Trophoblast cell (in vitro differentiated cells and primary cell): ENCODE measurements around the gene ASTN1.

Experiments
- DNase-seq, 2 donors: peaks; one replicate each; pipeline ENCODE4 v3.0.0-alpha.2; 2016
- H2AFZ ChIP-seq: 2 replicates; pipeline ENCODE4 v1.6.1; 2013; ENCODE audit warnings: low read length, moderate library complexity, mild to moderate bottlenecking; ENCODE audit not compliant: insufficient read depth, poor library complexity
- H2AK5ac ChIP-seq: 2 replicates; pipeline ENCODE4 v1.6.1; 2013; ENCODE audit warnings: mild to moderate bottlenecking, low read length
- H2BK120ac ChIP-seq: 2 replicates; pipeline ENCODE4 v1.6.1; 2013; ENCODE audit warnings: low read length, mild to moderate bottlenecking, moderate library complexity; ENCODE audit not compliant: insufficient read depth, poor library complexity
- H2BK12ac ChIP-seq: 2 replicates; pipeline ENCODE4 v1.6.1; 2013; ENCODE audit warnings: mild to moderate bottlenecking, low read length, moderate library complexity
- H2BK5ac ChIP-seq: 2 replicates; pipeline ENCODE4 v1.6.1; 2013; ENCODE audit warnings: low read length, low read depth, moderate library complexity, mild to moderate bottlenecking; ENCODE audit not compliant: poor library complexity
- H3K14ac ChIP-seq: 2 replicates; pipeline ENCODE4 v1.6.1; 2013; ENCODE audit warnings: mild to moderate bottlenecking, low read length
- H3K18ac ChIP-seq: 2 replicates; pipeline ENCODE4 v1.6.1; 2013; ENCODE audit warnings: mild to moderate bottlenecking, low read length
- H3K23ac ChIP-seq: 2 replicates; pipeline ENCODE4 v1.6.1; 2013; ENCODE audit warnings: low read length
- H3K27ac ChIP-seq: 2 replicates; pipeline ENCODE4 v1.5.1; 2013; ENCODE audit warnings: low read depth, mild to moderate bottlenecking, inconsistent platforms, low read length, moderate library complexity
- H3K27me3 ChIP-seq: 2 replicates; pipeline ENCODE4 v1.6.1; 2013; ENCODE audit warnings: inconsistent platforms, mild to moderate bottlenecking, low read length, moderate library complexity; ENCODE audit not compliant: insufficient read depth
- H3K36me3 ChIP-seq, 2 experiments: 1 replicate in 1 of 2; 2 replicates in 1 of 2; pipeline ENCODE4 v1.6.1; 2013; ENCODE audit warnings: low read length in 2 of 2, mild to moderate bottlenecking in 2 of 2, moderate library complexity in 1 of 2; ENCODE audit not compliant: insufficient read depth in 2 of 2, control insufficient read depth in 1 of 2
- H3K4ac ChIP-seq: 2 replicates; pipeline ENCODE4 v1.6.1; 2013; ENCODE audit warnings: low read depth, mild to moderate bottlenecking, low read length, moderate library complexity
- H3K4me1 ChIP-seq, 2 experiments: 1 replicate in 1 of 2; 2 replicates in 1 of 2; pipeline ENCODE4 v1.6.1; 2013; ENCODE audit warnings: low read length in 2 of 2, mild to moderate bottlenecking in 2 of 2, moderate library complexity in 1 of 2; ENCODE audit not compliant: insufficient read depth in 2 of 2, control insufficient read depth in 1 of 2
- H3K4me2 ChIP-seq: 2 replicates; pipeline ENCODE4 v1.6.1; 2013; ENCODE audit warnings: inconsistent platforms, mild to moderate bottlenecking, low read length, moderate library complexity
- H3K4me3 ChIP-seq: 2 replicates; pipeline ENCODE4 v1.5.1; 2013; ENCODE audit warnings: mild to moderate bottlenecking, low read depth, low read length, inconsistent platforms
- H3K79me1 ChIP-seq: one replicate; pipeline ENCODE4 v1.6.1; 2013; ENCODE audit warnings: low read length
- H3K79me2 ChIP-seq: 2 replicates; pipeline ENCODE4 v1.6.1; 2013; ENCODE audit warnings: low read length, mild to moderate bottlenecking; ENCODE audit not compliant: control insufficient read depth, insufficient read depth, poor library complexity
- H3K9ac ChIP-seq: 2 replicates; pipeline ENCODE4 v1.6.1; 2013; ENCODE audit warnings: mild to moderate bottlenecking, low read length
- H3K9me3 ChIP-seq: 2 replicates; pipeline ENCODE4 v1.6.1; 2013; ENCODE audit warnings: low read depth, mild to moderate bottlenecking, control low read depth, inconsistent platforms, low read length; ENCODE audit not compliant: insufficient read depth
- H4K12ac ChIP-seq: 2 replicates; pipeline ENCODE4 v1.6.1; 2013; ENCODE audit warnings: low read depth, mild to moderate bottlenecking, low read length, moderate library complexity
- H4K8ac ChIP-seq: 2 replicates; pipeline ENCODE4 v1.6.1; 2013; ENCODE audit warnings: low read depth, mild to moderate bottlenecking, low read length, moderate library complexity
- H4K91ac ChIP-seq: one replicate; pipeline ENCODE4 v1.6.1; 2013; ENCODE audit warnings: low read depth, mild to moderate bottlenecking, low read length, moderate library complexity
- WGBS: extraction: QIAGEN DNeasy Blood & Tissue Kit; methylation state at CpG from one replicate; pipeline ENCODE4 v1.1.7; 2013; ENCODE audit warnings: missing lambda C conversion rate; ENCODE audit not compliant: insufficient read length, insufficient coverage; ENCODE audit errors: extremely low coverage; 5-methylcytosine and 5-hydroxymethylcytosine counted together

Gene ASTN1

DNA sequence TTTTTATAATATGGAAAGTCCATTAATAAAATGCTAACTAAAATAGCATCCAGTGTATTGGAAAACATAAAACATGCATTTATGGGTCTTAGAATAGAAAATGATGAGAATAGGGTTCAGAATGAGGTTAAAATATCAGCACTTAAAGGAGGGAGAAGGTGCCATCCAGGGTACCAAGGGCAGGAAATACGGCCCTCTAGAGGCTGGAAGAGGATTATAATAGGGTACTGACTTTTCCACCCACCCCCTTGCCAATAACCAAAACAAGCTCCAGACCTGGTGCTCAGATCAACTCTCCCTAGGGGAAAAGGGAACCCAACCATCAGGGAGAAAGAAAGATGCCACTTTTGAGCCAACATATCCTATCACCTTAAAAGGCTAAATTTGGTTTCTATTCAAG is 26.7 kb downstream of the ASTN1 start:
- Histone ChIP-seq H3K9ac (no peak overlapping the region), H3K79me2 (no peaks in the 10 kb centered on the region)

GRCh38 chr1:177135250-177135649 is 29.3 kb downstream of the ASTN1 start:
- no peak overlapping the region for H3K18ac ChIP-seq
- no CpG with 5 or more reads among the region's 4 CpGs for WGBS

More for the DNA sequence above, 26.7 kb downstream of the ASTN1 start:
- Histone ChIP-seq H3K4me1 (no peaks in the 10 kb centered on the region), H2BK12ac (no peak overlapping the region), H3K18ac (no peak overlapping the region), H2BK5ac (no peak overlapping the region), H3K14ac (no peak overlapping the region), H3K79me1 (no peaks in the 10 kb centered on the region), H3K23ac (no peak overlapping the region), H3K36me3 (no peaks in the 10 kb centered on the region), H3K4me2 (no peak overlapping the region), H3K27ac (no peak overlapping the region), H3K4me3 (no peak overlapping the region), H3K4ac (no peak overlapping the region), H2BK120ac (no peak overlapping the region), H2AK5ac (no peak overlapping the region), H3K27me3 (no peaks in the 10 kb centered on the region), H4K12ac (no peak overlapping the region), H3K9me3 (no peaks in the 10 kb centered on the region), H4K91ac (no peak overlapping the region), H4K8ac (no peak overlapping the region), H2AFZ (no peak overlapping the region)
- DNase-seq: no peak
- no CpG with 5 or more reads among the region's 1 CpG for WGBS

GRCh38 chr1:177133977-177134538 is 30.5 kb downstream of the ASTN1 start:
- DNase-seq: peak; percentile 48 to 88
- H3K4ac ChIP-seq: no peak overlapping the region
- H3K4me2 ChIP-seq: no peak overlapping the region
- H3K27ac ChIP-seq: no peak overlapping the region
- no peak overlapping the region for H3K9ac ChIP-seq
- H3K4me1 ChIP-seq: peaks cover 3 to 8% of the 10 kb centered on the region in 2 experiments
- H2BK5ac ChIP-seq: no peak overlapping the region
- no peak overlapping the region for H2BK12ac ChIP-seq
- no peaks in the 10 kb centered on the region for H3K36me3 ChIP-seq
- no peaks in the 10 kb centered on the region for H3K79me2 ChIP-seq
- no peaks in the 10 kb centered on the region for H3K9me3 ChIP-seq
- no peak overlapping the region for H3K4me3 ChIP-seq
- no peak overlapping the region for H2AFZ ChIP-seq
- peaks cover 2% of the 10 kb centered on the region for H3K79me1 ChIP-seq
- no peak overlapping the region for H2AK5ac ChIP-seq
- WGBS: no CpG with 5 or more reads among the region's 4 CpGs
- no peak overlapping the region for H4K91ac ChIP-seq
- no peak overlapping the region for H3K18ac ChIP-seq
- H3K23ac ChIP-seq: no peak overlapping the region
- no peaks in the 10 kb centered on the region for H3K27me3 ChIP-seq
- H3K14ac ChIP-seq: no peak overlapping the region
- H4K8ac ChIP-seq: no peak overlapping the region
- H4K12ac ChIP-seq: no peak overlapping the region
- no peak overlapping the region for H2BK120ac ChIP-seq

More at GRCh38 chr1:177135250-177135649, 29.3 kb downstream of the ASTN1 start:
- Histone ChIP-seq H3K79me1 (peaks cover 2% of the 10 kb centered on the region), H3K14ac (no peak overlapping the region), H3K4ac (no peak overlapping the region), H4K12ac (no peak overlapping the region), H3K9ac (no peak overlapping the region), H2AK5ac (no peak overlapping the region), H3K4me3 (no peak overlapping the region), H3K9me3 (no peaks in the 10 kb centered on the region), H2BK12ac (no peak overlapping the region), H2BK5ac (no peak overlapping the region), H3K36me3 (no peaks in the 10 kb centered on the region), H3K27ac (no peak overlapping the region), H4K8ac (no peak overlapping the region), H2BK120ac (no peak overlapping the region), H3K4me2 (no peak overlapping the region), H4K91ac (no peak overlapping the region), H2AFZ (no peak overlapping the region), H3K4me1 (peaks cover 3 to 6% of the 10 kb centered on the region in 2 experiments), H3K27me3 (no peaks in the 10 kb centered on the region), H3K79me2 (no peaks in the 10 kb centered on the region), H3K23ac (no peak overlapping the region)
- DNase-seq: no peak

DNA sequence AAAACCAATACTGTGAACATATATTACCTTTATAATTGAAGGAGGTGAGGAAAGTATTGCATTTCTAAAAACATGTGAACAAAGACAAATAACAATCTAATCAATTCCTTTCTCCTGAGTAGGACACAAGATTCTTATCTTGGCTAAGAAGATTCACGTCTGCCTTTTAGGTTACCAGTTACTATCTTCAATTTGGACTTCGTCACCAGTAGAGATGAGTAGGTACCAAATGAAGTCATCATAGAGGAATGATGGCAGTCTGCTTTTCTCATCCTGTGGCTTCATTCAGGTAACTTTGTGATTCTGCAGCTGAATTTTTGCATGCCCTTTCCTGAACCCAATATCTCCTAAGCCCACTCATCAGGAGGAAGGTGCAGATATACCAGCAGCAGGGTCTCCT is 32.4 kb downstream of the ASTN1 start:
- Histone ChIP-seq H3K4ac (no peak overlapping the region), H4K91ac (no peak overlapping the region), H2AFZ (no peak overlapping the region), H3K23ac (no peak overlapping the region), H3K14ac (no peak overlapping the region), H3K18ac (no peak overlapping the region), H3K79me1 (peaks cover 2% of the 10 kb centered on the region), H3K4me3 (no peak overlapping the region), H3K9me3 (no peaks in the 10 kb centered on the region), H2BK120ac (no peak overlapping the region), H2BK12ac (no peak overlapping the region), H3K4me2 (no peak overlapping the region), H4K8ac (no peak overlapping the region), H3K27ac (no peak overlapping the region), H3K9ac (no peak overlapping the region), H3K4me1 (peaks cover 3 to 8% of the 10 kb centered on the region in 2 experiments), H4K12ac (no peak overlapping the region), H3K79me2 (no peaks in the 10 kb centered on the region), H3K36me3 (no peaks in the 10 kb centered on the region), H3K27me3 (no peaks in the 10 kb centered on the region), H2AK5ac (no peak overlapping the region), H2BK5ac (no peak overlapping the region)
- no CpG with 5 or more reads among the region's 2 CpGs for WGBS
- DNase-seq: peak; percentile 60 to 90
